DMS153 treated with DMSO at 0.1 percent for 48 hours (cell line): ENCODE data around the gene SNTG2.

ENCODE experiments used
- DNase-seq: peaks from one replicate; lab custom pipeline; 2025; ENCODE audit not compliant: unreplicated experiment; lab: John Stamatoyannopoulos, UW

The SNTG2 gene

DNA sequence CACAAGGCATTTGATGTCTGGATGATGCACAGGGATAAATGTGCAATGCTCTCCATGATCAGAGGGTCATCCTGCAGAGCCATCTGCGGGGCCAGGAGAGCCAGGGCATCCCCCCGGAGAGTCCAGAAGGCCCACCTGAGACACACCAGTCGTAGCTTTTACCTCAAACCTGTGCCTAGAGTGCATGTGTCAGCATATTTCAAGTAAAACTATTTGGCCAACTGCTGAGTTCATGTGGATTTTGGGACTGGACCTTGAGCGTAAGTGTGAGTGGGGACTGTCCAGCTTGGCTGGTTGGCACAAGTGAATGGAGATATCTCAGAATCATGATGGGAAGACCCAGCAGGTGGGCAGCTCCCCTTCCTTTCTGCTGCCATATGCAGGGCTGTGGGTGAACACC is 314.8 kb downstream of the SNTG2 start:
- no peak for DNase-seq

DNA sequence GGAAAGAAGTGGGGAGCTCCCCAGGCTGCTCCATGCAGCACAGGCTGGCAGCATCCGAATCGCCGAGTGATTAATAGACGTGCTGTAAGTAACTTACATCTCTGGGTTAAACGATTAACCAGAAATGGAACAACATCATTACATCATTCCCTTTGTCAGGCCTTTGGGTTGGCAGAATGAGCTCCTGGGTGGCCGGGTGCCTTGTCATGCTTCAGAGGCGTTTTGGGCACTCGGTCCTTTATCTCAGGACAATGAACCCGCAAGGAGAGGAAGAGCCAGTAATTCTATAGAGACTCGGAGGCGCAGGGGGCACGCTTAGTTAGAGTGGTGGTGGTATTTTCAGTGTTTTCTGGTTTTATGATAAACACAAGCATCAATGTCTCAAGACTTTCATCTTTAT is 315.7 kb downstream of the SNTG2 start:
- no peak for DNase-seq

DNA sequence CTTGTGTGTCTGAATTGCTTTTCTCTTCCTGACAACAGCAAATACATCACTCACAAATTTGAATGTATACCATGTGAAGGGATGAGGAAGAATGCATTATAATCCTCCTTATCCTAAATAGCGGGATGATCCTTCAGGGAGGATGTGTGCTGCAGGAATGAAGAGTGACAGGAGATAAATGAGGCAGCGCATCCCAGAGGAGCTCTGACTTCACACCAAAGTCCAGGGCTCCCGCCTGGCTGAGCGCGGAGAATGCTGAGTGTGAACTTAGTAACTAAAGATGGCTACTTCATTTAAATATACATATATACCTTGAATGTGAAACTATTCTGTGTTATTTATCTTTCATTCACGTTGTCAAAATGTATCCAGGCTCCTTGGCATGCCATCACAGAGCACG is 317.4 kb downstream of the SNTG2 start:
- DNase-seq: no peak

DNA sequence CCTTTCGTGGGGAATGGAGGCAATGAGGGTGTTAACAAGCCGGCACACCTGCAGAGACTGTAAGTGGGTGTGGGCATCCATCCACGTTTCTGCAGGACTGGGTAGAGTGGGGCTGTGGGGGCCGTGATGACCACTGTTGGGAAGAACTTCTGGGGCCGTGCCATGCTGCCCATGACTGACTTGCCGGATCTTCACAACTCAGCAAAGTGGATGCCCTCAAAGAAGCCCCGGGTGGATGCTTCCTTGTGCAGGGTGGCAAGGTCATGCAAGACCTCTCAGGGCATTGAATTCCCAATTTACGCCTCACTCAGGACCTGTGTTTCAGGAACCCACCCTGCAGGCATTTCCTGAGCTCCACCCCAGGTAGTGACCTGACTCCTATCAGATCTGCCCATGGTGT is 319.2 kb downstream of the SNTG2 start:
- DNase-seq: no peak

DNA sequence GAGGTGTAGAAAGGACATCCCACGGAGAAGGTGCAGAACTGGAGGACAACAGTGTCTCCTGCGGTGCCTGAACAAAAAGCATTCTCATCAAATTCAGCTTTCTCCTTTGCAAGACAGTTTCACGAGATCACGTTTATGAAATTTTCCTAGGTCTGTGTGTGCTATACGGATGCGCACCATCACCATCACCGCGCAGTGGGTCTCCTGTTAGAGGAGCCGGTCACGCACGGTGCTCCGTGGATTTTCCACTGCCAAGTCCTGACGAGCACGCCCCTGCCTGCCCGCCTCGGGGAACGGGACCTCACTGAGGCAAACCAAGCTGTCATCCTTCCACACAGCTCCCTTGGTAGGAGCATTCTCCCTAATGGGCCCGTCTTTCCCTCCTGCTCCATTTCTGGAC is 322.2 kb downstream of the SNTG2 start:
- no peak for DNase-seq

DNA sequence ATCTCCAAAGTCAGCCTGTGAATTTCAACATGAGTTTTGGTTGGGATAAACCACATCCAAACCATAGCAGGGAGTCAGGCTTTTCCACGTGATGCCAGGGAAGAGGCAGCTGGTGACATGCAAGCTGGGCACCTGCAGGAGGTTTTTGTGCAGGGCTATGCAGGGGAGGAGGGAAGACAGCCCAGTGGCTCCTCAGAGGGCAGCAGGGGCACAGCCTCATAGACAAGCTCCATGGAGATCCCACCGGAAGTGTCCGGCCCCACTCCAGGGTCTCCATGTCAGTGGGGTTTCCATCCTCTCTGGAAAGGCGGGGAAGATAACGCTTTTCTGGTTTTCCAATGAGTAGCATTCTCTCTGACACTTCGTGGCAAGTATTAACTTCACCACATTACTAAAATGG is 327.0 kb downstream of the SNTG2 start:
- DNase-seq: no peak

DNA sequence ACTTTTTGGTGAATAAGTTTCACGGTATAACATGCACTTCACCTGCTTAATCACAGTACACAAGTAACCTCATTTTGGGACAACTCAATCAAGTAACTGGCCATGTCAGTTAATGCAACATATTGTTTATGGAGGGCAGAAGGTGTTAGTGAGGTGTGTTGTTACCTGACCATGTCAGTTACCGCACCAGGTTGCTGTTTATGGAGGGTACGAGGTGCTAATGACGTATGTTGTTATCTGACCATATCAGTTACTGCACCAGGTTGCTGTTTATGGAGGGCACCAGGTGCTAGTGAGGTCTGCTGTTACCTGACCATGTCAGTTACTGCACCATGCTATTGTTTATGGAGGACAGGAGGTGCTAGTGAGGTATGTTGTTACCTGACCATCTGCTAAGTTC is 327.5 kb downstream of the SNTG2 start:
- no peak for DNase-seq

DNA sequence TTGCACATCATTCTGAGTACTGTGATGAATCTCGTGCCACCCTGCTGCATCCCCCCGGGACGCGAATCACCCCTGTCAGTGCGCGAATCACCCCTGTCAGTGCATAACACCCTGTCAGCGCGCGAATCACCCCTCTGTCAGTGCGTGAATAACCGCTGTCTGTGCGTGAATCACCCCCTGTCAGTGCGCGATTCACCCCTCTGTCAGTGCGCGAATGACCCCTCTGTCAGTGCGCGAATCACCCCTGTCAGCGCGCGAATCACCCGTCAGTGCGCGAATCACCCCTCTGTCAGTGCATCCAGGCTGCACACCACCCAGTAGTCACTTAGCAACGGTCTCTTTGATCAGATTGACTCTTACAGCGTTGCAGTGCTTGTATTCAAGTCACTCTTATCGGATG is 328.2 kb downstream of the SNTG2 start:
- no peak for DNase-seq

- DNase-seq: no peak
Observed at GRCh38 chr2:1282552-1282951, 331.9 kb downstream of the SNTG2 start.

DNA sequence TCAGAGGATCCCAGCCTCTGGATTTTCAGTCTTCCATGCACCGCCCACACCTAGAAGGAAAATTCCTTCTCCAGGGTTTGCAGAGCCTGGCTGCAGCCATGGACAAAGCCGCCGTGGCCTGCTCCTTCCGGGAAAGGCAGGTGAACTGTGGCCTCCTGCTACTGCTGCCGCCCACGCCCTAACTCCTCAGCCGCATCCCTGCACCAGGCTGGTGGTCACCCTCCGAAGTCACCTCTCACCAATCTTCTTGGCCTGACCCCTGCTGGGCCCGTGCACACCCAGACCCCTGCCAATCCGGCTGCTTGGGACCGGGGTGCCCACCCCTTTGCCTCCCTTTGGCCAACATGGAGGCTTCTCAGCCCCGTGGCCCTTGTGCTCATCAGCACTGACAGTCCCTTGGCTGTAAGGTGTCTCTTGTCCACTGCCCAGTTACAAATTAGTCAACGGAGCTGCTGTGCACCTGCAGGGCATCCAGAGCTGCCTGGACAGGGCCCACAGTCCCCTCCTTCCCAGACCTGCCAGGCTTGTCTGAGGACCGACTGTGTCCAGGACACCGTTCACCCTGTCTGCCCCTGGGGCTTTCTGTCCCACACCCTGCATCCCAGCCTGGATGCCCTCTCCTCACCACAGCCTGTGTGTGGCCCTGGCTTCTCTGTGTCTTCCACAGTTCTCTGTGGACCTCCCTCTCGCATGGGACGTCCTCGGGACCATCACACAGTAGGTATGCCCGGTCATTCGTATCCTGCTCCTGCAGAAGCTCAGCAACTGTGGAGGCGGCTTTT is 332.6 kb downstream of the SNTG2 start:
- no peak for DNase-seq

DNA sequence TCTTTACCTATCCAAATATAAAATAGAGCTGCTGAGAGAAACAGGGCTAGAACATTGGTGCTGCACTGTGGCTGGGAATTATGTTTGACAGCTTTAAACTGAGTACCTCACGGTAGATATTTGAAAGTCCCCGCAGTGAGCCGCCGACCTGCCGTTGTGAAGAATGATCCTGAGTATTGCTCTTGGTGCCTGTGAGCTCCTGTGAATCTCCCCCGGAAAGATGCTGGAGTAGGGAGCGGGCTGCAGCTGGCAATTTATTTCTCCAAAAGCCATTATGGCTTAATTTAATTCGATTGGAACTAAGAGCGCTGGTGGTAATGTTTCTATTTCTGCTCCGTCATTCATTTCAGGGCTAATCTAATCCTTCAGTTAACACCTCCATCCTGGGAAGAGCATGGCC is 333.2 kb downstream of the SNTG2 start:
- no peak for DNase-seq

DNA sequence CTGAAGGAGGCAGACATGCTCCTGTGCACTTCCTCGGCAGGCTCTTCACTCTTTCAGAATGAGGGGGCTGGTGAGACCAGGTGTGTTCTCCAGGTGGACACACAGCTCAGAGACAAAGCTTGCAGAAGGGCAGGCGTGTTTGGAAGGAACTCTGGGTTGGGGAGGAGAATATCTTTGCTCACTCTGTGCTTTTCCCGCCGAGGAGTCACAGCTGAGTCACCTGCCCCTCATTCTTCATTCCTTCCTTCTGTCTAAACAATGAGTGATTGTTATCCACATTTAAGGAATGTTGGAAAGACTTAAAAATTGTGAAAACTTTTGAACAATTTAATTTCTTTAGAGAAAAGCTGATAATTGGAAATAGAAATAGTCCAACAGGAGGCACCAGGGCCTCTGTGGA is 336.3 kb downstream of the SNTG2 start:
- no peak for DNase-seq

- no peak for DNase-seq
Observed at GRCh38 chr2:1287427-1287826, 336.8 kb downstream of the SNTG2 start.

- DNase-seq: no peak
Observed at GRCh38 chr2:1294900-1295299, 344.3 kb downstream of the SNTG2 start.

DNA sequence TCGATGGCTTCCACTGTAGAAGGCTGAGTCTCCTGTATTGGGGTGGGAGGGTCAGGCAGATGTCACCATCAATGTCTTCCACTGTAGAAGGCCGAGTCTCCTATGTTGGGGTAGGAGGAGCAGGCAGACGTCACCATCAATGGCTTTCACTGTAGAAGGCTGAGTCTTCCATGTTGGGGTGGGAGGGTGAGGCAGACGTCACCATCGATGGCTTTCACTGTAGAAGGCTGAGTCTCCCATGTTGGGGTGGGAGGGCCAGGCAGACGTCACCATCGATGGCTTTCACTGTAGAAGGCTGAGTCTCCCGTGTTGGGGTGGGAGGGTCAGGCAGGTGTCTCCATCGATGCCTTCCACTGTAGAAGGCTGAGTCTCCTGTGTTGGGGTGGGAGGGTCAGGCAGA is 345.1 kb downstream of the SNTG2 start:
- no peak for DNase-seq

DNA sequence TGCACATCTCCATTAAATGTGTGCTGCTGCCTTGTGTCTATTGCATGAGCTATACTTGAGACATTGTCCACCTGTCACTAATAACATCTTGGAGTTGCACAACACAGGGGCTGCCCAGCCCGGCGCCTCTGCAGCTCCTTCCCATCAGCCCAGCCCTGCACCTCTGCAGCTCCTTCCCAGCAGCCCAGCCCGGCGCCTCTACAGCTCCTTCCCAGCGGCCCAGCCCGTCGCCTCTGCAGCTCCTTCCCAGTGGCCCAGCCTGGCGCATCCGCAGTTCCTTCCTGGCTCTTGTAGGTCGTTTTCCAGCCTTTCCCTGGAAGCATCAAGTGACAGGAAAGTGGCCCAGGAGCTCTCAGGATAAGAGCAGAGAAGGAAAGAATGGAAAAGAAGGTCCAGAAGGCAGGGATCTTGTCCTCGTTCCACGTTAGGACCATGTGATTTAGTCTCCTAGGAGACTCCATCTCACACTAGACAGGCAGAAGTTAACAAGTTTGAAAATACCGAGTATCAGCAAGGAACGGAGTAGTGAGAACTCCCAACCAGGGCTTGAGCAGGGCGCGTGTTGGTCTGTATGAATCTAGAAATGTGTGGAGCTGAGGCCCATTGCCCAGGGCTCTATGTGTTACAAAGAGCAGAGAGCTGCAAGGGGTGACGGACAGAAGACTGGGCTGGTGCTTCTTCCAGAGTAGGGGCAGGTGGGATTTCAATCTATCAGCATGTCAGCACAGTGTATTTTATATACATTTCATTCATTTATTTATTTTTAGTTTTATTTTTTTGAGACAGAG is 346.9 kb downstream of the SNTG2 start:
- DNase-seq: no peak

DNA sequence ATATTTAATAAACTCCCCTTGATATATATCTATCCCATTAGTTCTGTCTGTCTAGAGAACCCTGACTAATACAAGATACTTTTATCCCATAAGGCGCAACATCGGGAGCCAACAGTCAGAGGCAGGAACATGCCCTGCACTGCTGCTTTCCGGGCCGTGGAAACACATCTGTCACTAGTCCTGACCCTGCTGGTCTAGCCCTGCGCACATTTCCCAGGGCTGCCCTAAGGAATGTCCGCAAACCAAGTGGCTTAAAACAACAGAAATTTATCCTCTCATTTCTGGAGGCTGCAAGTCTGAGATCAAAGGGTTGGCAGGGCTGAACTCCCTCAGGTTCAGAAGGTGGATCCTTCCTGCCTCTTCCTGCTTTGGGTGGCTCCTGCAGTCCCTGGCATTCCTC is 348.4 kb downstream of the SNTG2 start:
- no peak for DNase-seq

GRCh38 chr2:1300284-1300683 is 349.6 kb downstream of the SNTG2 start:
- no peak for DNase-seq

DNA sequence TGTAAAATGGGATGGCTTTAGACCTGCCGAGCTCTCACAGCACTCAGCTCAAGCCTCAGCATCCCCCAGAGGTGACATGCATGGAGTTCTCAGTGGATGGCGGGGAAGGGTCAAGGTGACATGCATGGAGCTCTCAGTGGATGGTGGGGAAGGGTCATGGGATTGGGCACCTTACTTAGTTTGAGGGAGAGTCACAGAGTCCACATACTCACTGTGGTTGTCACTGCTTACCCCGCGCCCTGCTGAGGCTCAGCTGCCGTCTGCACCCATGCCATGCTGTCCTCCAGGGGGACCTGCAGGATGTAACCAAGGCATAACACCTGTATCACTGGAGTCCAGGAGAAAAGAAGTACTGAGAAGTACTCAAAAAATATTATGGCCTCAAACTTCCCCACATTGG is 350.4 kb downstream of the SNTG2 start:
- no peak for DNase-seq

- no peak for DNase-seq
Observed at GRCh38 chr2:1305342-1306013, 354.8 kb downstream of the SNTG2 start.

- no peak for DNase-seq
Observed at GRCh38 chr2:1306014-1306686, 355.5 kb downstream of the SNTG2 start.
